Measurements from ENCODE around the gene SPATS2L.

GRCh38 chr2:200373973-200374416 is 67.5 kb downstream of the SPATS2L start:
- TF ChIP-seq CTCF (conservative IDR thresholded peaks at IDR 0.05; ENCODE audit: low read length) (no peak), EZH2phosphoT487 (IDR thresholded peaks at IDR 0.05; ENCODE audit: borderline replicate concordance) (no peak)

Measured in Loucy (cell line).